ENCODE measurements around the gene PHF19. TPM values are rescaled to one million over a fixed set of nuclear protein-coding genes. Genes with fewer than 3 reads are reported as not detected.

Gene PHF19
- total RNA-seq, 1 donor from 2014 or later: 18.9 TPM

DNA sequence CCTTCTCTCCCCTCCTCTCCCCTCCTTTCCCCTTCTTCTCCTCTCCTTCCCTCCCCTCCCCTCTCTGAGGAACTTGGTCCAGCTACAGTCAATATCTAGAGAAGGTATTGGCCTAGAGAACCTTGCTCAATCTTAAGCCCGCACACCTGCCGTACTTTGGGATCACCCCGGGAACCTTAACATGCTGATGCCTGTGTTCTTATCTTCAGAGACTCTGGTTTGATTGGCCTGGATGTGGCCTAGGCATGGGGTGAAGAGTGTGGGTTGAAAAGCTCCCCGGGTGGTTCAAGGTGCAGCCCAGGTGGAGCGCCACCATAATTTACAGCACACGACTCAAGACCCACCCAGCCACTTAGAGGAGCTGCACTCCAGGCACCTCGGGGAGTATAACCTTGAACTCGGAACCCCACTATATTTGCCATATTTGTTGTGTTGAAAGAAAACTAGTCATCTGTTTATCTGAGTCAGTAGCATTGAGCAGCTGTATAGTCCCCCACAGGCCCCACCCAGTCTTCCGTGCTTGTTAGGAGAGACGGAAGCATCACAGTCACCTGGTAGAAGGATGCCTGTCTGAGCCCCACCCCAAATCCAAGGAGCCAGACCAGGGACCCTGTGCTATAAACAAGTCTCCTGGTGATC, 14.4 kb upstream of the PHF19 start:
- Mint-ChIP-seq H3K27me3 (ENCODE audit: unreplicated experiment) (peaks cover 2% of the 10 kb centered on the region), H3K4me1 (ENCODE audit: low read depth, unreplicated experiment) (peaks cover 5% of the 10 kb centered on the region), H3K36me3 (ENCODE audit: unreplicated experiment) (no peaks in the 10 kb centered on the region), H3K27ac (ENCODE audit: unreplicated experiment) (no peak overlapping the region), H3K4me3 (ENCODE audit: unreplicated experiment) (no peak overlapping the region), H3K9me3 (ENCODE audit: unreplicated experiment) (peaks cover 3% of the 10 kb centered on the region)
- no peak for DNase-seq
- no peak for TF ChIP-seq CTCF (IDR thresholded peaks at IDR 0.05; ENCODE audit: partially characterized antibody, unreplicated experiment)

DNA sequence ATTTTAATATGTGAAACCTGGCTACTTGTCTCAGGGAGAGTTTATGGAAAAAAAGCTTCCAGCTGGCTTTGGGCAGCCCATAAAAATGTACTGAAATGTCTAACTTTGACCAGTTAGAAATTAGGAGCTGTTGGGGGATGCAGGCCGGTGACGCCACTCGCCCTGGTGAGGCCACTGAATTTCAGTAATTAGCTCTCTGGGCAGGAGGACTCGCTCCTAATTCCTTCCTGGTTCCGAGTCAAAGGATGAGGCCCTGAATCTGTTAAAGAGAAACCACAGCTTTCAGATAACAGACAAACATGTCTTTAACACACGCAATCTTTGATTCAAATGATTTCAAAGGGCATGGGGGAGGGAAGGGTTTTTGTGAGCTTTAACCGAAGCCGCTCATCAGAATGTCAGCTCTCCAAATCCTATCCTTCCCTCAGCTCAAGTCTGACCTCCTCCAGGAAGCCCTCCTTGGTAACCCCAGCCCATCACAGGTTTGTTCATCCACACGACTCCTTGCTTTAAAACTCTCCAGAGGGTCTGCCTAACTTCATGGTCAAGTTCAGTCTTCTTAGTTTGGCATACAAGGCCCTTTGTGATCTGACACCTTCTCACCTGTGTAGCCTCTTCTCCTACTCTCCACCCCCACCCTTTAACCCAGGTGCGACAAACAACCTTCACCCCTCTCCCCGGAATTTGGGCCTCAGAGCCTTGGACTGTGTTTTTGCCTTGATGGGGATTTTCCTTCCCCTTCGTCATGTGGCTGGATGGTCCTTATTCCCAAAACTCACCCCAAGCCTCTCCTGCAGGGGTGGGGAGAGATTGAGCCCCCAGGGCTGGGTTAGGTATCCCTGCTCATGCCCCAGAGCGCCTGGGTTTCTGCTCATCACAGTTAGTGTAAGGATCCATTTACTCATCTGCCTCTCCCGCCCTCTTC, 13.6 kb upstream of the PHF19 start:
- Mint-ChIP-seq H3K4me3 (ENCODE audit: unreplicated experiment) (no peak overlapping the region), H3K9me3 (ENCODE audit: unreplicated experiment) (peaks cover 3% of the 10 kb centered on the region), H3K36me3 (ENCODE audit: unreplicated experiment) (no peaks in the 10 kb centered on the region), H3K27ac (ENCODE audit: unreplicated experiment) (no peak overlapping the region), H3K27me3 (ENCODE audit: unreplicated experiment) (peaks cover 2% of the 10 kb centered on the region), H3K4me1 (ENCODE audit: low read depth, unreplicated experiment) (peaks cover 5% of the 10 kb centered on the region)
- TF ChIP-seq CTCF (IDR thresholded peaks at IDR 0.05; ENCODE audit: partially characterized antibody, unreplicated experiment): no peak
- DNase-seq: no peak

- H3K36me3 Mint-ChIP-seq (ENCODE audit: unreplicated experiment): no peaks in the 10 kb centered on the region
- peaks cover 3% of the 10 kb centered on the region for H3K9me3 Mint-ChIP-seq (ENCODE audit: unreplicated experiment)
- peaks cover 5% of the 10 kb centered on the region for H3K4me1 Mint-ChIP-seq (ENCODE audit: low read depth, unreplicated experiment)
- peaks cover 2% of the 10 kb centered on the region for H3K27me3 Mint-ChIP-seq (ENCODE audit: unreplicated experiment)
- no peak for DNase-seq
- H3K27ac Mint-ChIP-seq (ENCODE audit: unreplicated experiment): no peak overlapping the region
- H3K4me3 Mint-ChIP-seq (ENCODE audit: unreplicated experiment): no peak overlapping the region
- TF ChIP-seq CTCF (IDR thresholded peaks at IDR 0.05; ENCODE audit: partially characterized antibody, unreplicated experiment): no peak
These were observed 12.8 kb upstream of the PHF19 start for GRCh38 chr9:120889606-120890271.

- TF ChIP-seq CTCF (IDR thresholded peaks at IDR 0.05; ENCODE audit: partially characterized antibody, unreplicated experiment): no peak
- H3K36me3 Mint-ChIP-seq (ENCODE audit: unreplicated experiment): no peaks in the 10 kb centered on the region
- H3K4me1 Mint-ChIP-seq (ENCODE audit: low read depth, unreplicated experiment): peaks cover 5% of the 10 kb centered on the region
These were observed 11.6 kb upstream of the PHF19 start for GRCh38 chr9:120888626-120889025.

More at GRCh38 chr9:120888626-120889025, 11.6 kb upstream of the PHF19 start:
- peaks cover 2% of the 10 kb centered on the region for H3K27me3 Mint-ChIP-seq (ENCODE audit: unreplicated experiment)
- DNase-seq: no peak
- H3K9me3 Mint-ChIP-seq (ENCODE audit: unreplicated experiment): peaks cover 3% of the 10 kb centered on the region
- no peak overlapping the region for H3K4me3 Mint-ChIP-seq (ENCODE audit: unreplicated experiment)
- H3K27ac Mint-ChIP-seq (ENCODE audit: unreplicated experiment): no peak overlapping the region
